GM23338 (cell line): ENCODE data around the gene NGEF.
"Not testable (repeated sequence)": the region's sequence is repeated elsewhere in the genome, so short reads cannot be mapped to it uniquely, and the experiment has no call there.

Experiments used
- POLR2AphosphoS5 ChIP-seq: IDR thresholded peaks from 2 replicates; pipeline ENCODE4 v1.6.1; 2016; ENCODE audit warnings: antibody characterized with exemption, low read depth
- TF ChIP-seq, protein P1 (sequence below), 2 experiments: fragments of 200-600 bp in 1 of 2; sonication (generic) in 1 of 2; conservative IDR thresholded peaks; 2 replicates each; pipeline versions ENCODE4 v1.5.1 to v1.6.1; 2016 to 2017; ENCODE audit warnings: antibody characterized with exemption in 2 of 2, low read depth in 2 of 2, mild to moderate bottlenecking in 2 of 2, moderate library complexity in 1 of 2
- TF ChIP-seq, protein P2 (sequence below): IDR thresholded peaks from one replicate; pipeline ENCODE4 v1.6.1; 2018; ENCODE audit warnings: antibody characterized with exemption; ENCODE audit not compliant: unreplicated experiment

DNA sequence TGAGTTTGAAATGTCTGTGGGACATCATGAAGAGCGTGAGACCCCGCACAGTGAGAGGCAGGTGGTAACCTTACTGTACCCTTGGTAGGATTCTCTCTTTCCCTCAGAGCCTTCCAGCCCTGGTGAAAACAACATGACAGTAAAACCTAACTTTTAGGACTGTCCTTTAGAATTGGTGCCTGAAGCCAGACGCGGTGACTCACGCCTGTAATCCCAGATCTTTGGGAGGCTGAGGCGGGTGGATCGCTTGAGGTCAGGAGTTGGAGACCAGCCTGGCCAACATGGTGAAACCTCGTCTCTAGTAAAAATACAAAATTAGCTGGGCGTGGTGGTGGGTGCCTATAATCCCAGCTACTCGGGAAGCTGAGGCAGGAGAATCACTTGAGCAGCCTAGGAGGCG is 161.0 kb downstream of the NGEF start:
- TF ChIP-seq, protein P1, sequence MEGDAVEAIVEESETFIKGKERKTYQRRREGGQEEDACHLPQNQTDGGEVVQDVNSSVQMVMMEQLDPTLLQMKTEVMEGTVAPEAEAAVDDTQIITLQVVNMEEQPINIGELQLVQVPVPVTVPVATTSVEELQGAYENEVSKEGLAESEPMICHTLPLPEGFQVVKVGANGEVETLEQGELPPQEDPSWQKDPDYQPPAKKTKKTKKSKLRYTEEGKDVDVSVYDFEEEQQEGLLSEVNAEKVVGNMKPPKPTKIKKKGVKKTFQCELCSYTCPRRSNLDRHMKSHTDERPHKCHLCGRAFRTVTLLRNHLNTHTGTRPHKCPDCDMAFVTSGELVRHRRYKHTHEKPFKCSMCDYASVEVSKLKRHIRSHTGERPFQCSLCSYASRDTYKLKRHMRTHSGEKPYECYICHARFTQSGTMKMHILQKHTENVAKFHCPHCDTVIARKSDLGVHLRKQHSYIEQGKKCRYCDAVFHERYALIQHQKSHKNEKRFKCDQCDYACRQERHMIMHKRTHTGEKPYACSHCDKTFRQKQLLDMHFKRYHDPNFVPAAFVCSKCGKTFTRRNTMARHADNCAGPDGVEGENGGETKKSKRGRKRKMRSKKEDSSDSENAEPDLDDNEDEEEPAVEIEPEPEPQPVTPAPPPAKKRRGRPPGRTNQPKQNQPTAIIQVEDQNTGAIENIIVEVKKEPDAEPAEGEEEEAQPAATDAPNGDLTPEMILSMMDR (conservative IDR thresholded peaks at IDR 0.05; ENCODE audit: low read depth in 2 of 2) = not testable (repeated sequence)
- TF ChIP-seq, protein P2, sequence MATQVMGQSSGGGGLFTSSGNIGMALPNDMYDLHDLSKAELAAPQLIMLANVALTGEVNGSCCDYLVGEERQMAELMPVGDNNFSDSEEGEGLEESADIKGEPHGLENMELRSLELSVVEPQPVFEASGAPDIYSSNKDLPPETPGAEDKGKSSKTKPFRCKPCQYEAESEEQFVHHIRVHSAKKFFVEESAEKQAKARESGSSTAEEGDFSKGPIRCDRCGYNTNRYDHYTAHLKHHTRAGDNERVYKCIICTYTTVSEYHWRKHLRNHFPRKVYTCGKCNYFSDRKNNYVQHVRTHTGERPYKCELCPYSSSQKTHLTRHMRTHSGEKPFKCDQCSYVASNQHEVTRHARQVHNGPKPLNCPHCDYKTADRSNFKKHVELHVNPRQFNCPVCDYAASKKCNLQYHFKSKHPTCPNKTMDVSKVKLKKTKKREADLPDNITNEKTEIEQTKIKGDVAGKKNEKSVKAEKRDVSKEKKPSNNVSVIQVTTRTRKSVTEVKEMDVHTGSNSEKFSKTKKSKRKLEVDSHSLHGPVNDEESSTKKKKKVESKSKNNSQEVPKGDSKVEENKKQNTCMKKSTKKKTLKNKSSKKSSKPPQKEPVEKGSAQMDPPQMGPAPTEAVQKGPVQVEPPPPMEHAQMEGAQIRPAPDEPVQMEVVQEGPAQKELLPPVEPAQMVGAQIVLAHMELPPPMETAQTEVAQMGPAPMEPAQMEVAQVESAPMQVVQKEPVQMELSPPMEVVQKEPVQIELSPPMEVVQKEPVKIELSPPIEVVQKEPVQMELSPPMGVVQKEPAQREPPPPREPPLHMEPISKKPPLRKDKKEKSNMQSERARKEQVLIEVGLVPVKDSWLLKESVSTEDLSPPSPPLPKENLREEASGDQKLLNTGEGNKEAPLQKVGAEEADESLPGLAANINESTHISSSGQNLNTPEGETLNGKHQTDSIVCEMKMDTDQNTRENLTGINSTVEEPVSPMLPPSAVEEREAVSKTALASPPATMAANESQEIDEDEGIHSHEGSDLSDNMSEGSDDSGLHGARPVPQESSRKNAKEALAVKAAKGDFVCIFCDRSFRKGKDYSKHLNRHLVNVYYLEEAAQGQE = not testable (repeated sequence)
- TF ChIP-seq POLR2AphosphoS5 = not testable (repeated sequence)
